GM18907 (cell line): ENCODE measurements around the gene RHOH.
"Not testable (repeated sequence)": the region's sequence is repeated elsewhere in the genome, so short reads cannot be mapped to it uniquely, and the experiment has no call there.

Experiments used
- ATAC-seq: cut with Tn5 transposase; IDR thresholded peaks from one replicate; pipeline ENCODE4 v1.9.1; 2021; ENCODE audit warnings: mild to moderate bottlenecking, moderate library complexity; ENCODE audit not compliant: unreplicated experiment

Gene RHOH

GRCh38 chr4:40290611-40291186 is 93.9 kb downstream of the RHOH start:
- ATAC-seq, result not testable (repeated sequence)

GRCh38 chr4:40292313-40292759 is 95.5 kb downstream of the RHOH start:
- no peak for ATAC-seq

- no peak for ATAC-seq
Measured at GRCh38 chr4:40294339-40294738, 97.5 kb downstream of the RHOH start.

GRCh38 chr4:40295030-40295429 is 98.2 kb downstream of the RHOH start:
- not testable (repeated sequence) for ATAC-seq

GRCh38 chr4:40295572-40295971 is 98.7 kb downstream of the RHOH start:
- ATAC-seq, result no peak
